Gastroesophageal sphincter (tissue), 3 donors: ENCODE measurements around the gene RITA1.

Experiments used
- CTCF ChIP-seq, 4 experiments: fragments of 200-600 bp in 2 of 4; fragments of 450-650 bp in 2 of 4; sonication (generic) in 1 of 4; IDR thresholded peaks; one replicate each; pipeline ENCODE4 v1.5.1; 2017 to 2019; ENCODE audit warnings: antibody characterized with exemption in 4 of 4, mild to moderate bottlenecking in 2 of 4, moderate library complexity in 2 of 4
- EP300 ChIP-seq: sonication (generic); formaldehyde crosslinking; IDR thresholded peaks from one replicate; pipeline ENCODE4 v1.6.1; 2017; ENCODE audit warnings: antibody characterized with exemption, mild to moderate bottlenecking
- POLR2A ChIP-seq, 2 donors: fragments of 450-650 bp; IDR thresholded peaks; one replicate each; pipeline ENCODE4 v1.6.1; 2017; ENCODE audit warnings: antibody characterized with exemption in 2 of 2, mild to moderate bottlenecking in 2 of 2, moderate library complexity in 1 of 2
- POLR2AphosphoS5 ChIP-seq: sonication (generic); formaldehyde crosslinking; IDR thresholded peaks from one replicate; pipeline ENCODE4 v1.6.1; 2017; ENCODE audit warnings: antibody characterized with exemption

DNA sequence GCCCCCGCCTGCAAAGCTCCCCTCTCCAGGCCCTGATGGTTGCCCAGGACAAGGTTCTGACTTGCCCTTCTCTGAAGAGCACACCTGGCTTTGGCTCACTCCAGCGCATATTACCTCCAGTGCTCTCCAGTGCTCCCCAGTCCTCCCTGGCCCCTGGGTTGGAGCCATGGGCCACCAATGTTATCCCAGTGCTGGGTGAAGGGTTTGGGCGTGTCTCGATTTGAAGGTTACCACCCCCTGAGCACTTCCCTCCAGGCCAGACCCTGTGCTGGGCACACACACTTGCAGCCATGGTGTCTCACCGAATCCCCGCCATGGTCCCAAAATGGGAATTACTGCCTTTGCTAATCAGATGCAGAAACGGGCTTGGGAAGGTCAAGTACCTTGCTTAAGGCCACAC is 11.1 kb downstream of the RITA1 start:
- TF ChIP-seq EP300, result no peak
- no peak for TF ChIP-seq CTCF (IDR thresholded peaks at IDR 0.05)
- no peak for TF ChIP-seq POLR2A (IDR thresholded peaks at IDR 0.05)
- TF ChIP-seq POLR2AphosphoS5, result no peak
